ENCODE results near the gene MYLIP.
A peak's percentile ranks its signal among the peaks of the same experiment; 100 is the strongest.

- TF ChIP-seq CTCF (conservative IDR thresholded peaks at IDR 0.05; ENCODE audit: low read length) (peak; percentile 71), EZH2phosphoT487 (IDR thresholded peaks at IDR 0.05; ENCODE audit: borderline replicate concordance) (no peak)
Observed at GRCh38 chr6:16128759-16129622, at the start of gene MYLIP.

Data from Loucy (cell line).